AG09319 (cell line): ENCODE results near the gene VANGL2.

Source experiments
- DNase-seq: peaks from one replicate; pipeline ENCODE4 v3.0.0-alpha.2; 2010; ENCODE audit warnings: low read depth; ENCODE audit errors: extremely low read depth
- CTCF ChIP-seq: IDR thresholded peaks from 2 replicates; pipeline ENCODE4 v1.5.1; 2011; ENCODE audit warnings: low read depth, mild to moderate bottlenecking, inconsistent platforms, low read length, moderate library complexity

Gene VANGL2

GRCh38 chr1:160438317-160438918, 38.1 kb downstream of the VANGL2 start:
- no peak for DNase-seq
- no peak for TF ChIP-seq CTCF

DNA sequence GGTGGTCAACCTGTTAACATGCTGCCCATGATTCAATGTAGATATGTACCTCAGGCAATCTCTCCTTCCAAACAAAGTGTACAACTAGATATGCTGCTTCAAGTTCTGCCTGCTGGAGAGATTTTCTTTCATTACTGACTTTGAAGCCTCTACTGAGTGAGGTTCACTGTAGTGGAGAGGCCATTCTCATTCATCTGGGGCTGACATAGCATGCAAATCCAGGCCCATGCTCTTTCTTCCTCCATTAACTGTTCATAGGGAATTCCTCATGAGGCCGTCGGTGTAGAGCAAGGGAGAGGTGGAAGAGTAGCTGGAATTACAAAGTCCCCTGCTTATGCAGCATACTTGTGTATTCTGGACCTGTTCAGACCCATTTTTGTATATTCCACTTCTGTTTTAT, 38.6 kb downstream of the VANGL2 start:
- no peak for DNase-seq

DNA sequence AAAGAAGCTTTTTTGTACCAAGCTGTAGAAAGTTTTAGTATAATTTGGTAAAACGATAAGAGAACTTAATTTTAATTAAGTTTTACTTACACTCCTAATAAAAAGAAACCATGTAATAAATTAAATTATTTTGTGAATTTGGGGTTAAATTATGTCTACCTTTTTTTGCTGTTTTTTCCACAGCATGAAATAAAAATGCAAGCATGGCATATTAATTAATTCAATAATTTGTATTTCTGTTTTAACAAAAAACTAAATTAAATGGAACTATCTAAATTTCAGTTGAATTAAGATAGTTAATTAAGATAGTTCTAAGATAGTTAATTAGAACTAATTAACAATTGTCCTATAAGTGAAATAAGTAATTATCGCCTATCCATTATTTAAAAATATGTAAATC, 39.4 kb downstream of the VANGL2 start:
- no peak for TF ChIP-seq CTCF

More for the DNA sequence above, 38.6 kb downstream of the VANGL2 start:
- TF ChIP-seq CTCF, result no peak

DNA sequence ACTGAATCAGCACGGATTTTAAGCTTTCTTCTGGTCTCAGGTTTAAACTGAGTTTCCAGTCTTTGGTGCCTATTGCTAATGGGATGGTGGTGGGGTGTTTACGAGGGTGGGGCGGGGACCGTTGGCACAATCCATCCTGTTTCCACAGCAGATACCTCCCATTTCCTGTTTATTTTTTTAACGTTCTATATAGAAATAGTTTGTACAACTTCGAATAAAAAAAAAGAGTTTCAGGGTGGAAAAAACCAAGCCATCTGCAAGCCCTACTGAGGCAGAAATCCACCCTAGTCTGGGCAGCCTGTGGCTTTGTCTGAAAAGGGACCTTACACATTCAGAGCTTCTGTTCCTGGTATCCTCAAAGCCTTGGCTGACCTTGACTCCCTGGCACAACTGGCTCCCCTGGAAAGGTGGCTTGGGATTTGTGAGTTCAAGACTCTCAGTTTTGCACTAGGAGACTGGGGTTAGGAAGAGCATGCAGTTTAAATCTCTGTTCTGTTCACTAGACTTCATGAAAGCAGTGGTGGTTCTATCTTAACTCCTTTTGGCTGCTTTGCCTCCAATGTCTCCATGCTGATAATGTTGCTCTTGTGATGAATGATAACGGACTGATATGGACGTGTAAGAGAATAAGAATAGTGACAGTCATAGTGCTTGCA, 46.7 kb downstream of the VANGL2 start:
- no peak for TF ChIP-seq CTCF
- no peak for DNase-seq

More for the DNA sequence above, 39.4 kb downstream of the VANGL2 start:
- no peak for DNase-seq

- no peak for TF ChIP-seq CTCF
- DNase-seq, result no peak
Observed at GRCh38 chr1:160449494-160449893, 49.1 kb downstream of the VANGL2 start.

DNA sequence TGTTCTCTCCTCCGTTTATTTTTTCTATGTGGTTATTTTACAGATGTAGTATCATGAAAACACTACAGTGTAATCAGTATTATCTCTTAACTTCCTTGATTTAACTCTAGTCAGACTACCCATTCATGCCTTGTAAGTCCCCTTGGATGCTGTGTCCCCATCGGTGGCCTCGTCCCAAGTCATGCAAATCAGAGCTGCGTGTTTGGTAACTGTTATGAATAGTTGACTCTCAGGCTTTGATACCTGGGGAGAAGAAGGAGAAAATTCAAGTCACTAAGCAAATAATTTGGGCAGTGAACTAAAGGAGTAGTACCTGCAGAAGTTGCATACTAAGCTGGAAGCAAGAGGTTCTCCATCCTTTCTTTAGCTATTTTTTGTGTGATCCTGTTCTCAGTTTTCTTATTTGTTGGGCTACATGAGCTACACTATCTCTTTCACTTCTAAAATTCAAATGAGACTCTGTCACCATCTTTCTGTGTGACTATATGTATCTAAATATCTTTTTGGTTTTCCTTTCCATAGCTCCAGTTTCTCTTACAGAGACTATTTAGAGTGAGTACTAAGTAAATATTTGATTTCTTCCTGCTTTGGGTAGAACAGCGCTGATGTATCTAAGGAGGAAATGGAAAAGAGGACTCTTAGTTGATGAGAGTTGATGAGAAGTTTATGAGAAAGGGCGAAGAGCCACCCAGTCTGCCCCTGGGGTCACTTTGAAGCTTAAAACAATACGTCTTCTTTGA, 50.9 kb downstream of the VANGL2 start:
- TF ChIP-seq CTCF, result no peak
- DNase-seq, result no peak

- TF ChIP-seq CTCF, result no peak
- no peak for DNase-seq
Observed at GRCh38 chr1:160451859-160452232, 51.5 kb downstream of the VANGL2 start.
